BLaER1 (cell line): ENCODE data around the gene PSMA7.

Source experiments
- H3K27ac ChIP-seq: shearing (Covaris generic); formaldehyde crosslinking; 2 replicates; pipeline ENCODE4 v1.8.1; 2022
- H3K27me3 ChIP-seq: shearing (Covaris generic); formaldehyde crosslinking; 2 replicates; pipeline ENCODE4 v1.8.1; 2022
- H3K36me3 ChIP-seq: shearing (Covaris generic); formaldehyde crosslinking; 2 replicates; pipeline ENCODE4 v1.8.1; 2022
- H3K4me1 ChIP-seq: shearing (Covaris generic); formaldehyde crosslinking; 2 replicates; pipeline ENCODE4 v1.8.1; 2022
- H3K4me2 ChIP-seq: shearing (Covaris generic); formaldehyde crosslinking; 2 replicates; pipeline ENCODE4 v1.8.1; 2022
- H3K4me3 ChIP-seq: shearing (Covaris generic); formaldehyde crosslinking; 2 replicates; pipeline ENCODE4 v1.8.1; 2022
- H3K9ac ChIP-seq: shearing (Covaris generic); formaldehyde crosslinking; 2 replicates; pipeline ENCODE4 v1.8.1; 2022
- H3K9me3 ChIP-seq: shearing (Covaris generic); formaldehyde crosslinking; 2 replicates; pipeline ENCODE4 v1.8.1; 2022
- H4K20me1 ChIP-seq: shearing (Covaris generic); formaldehyde crosslinking; 2 replicates; pipeline ENCODE4 v1.8.1; 2022
- Cebpa-rat ChIP-seq: shearing (Covaris generic); IDR thresholded peaks from 2 replicates; pipeline ENCODE4 v1.8.1; 2022

PSMA7 gene

GRCh38 chr20:62132421-62132820, 10.8 kb downstream of the PSMA7 start:
- Histone ChIP-seq H3K36me3 (peaks cover 83% of the 10 kb centered on the region), H4K20me1 (peaks cover 61% of the 10 kb centered on the region), H3K4me3 (peak overlapping the region; percentile 59), H3K9me3 (no peaks in the 10 kb centered on the region), H3K27me3 (no peaks in the 10 kb centered on the region), H3K9ac (peak overlapping the region; percentile 75), H3K4me2 (peak overlapping the region; percentile 100), H3K27ac (peak overlapping the region; percentile 89), H3K4me1 (peaks cover 99% of the 10 kb centered on the region)
- no peak for TF ChIP-seq Cebpa-rat

GRCh38 chr20:62131560-62132320, 11.5 kb downstream of the PSMA7 start:
- no peaks in the 10 kb centered on the region for H3K9me3 ChIP-seq
- H3K4me1 ChIP-seq, result peaks cover 99% of the 10 kb centered on the region
- H3K4me3 ChIP-seq, result peak overlapping the region; percentile 59
- peaks cover 61% of the 10 kb centered on the region for H4K20me1 ChIP-seq
- TF ChIP-seq Cebpa-rat, result no peak
- peak overlapping the region; percentile 89 for H3K27ac ChIP-seq
- peaks cover 83% of the 10 kb centered on the region for H3K36me3 ChIP-seq
- no peaks in the 10 kb centered on the region for H3K27me3 ChIP-seq
- H3K4me2 ChIP-seq, result peak overlapping the region; percentile 100
- H3K9ac ChIP-seq, result peak overlapping the region; percentile 75; the same call in 1 of the 2 replicates

DNA sequence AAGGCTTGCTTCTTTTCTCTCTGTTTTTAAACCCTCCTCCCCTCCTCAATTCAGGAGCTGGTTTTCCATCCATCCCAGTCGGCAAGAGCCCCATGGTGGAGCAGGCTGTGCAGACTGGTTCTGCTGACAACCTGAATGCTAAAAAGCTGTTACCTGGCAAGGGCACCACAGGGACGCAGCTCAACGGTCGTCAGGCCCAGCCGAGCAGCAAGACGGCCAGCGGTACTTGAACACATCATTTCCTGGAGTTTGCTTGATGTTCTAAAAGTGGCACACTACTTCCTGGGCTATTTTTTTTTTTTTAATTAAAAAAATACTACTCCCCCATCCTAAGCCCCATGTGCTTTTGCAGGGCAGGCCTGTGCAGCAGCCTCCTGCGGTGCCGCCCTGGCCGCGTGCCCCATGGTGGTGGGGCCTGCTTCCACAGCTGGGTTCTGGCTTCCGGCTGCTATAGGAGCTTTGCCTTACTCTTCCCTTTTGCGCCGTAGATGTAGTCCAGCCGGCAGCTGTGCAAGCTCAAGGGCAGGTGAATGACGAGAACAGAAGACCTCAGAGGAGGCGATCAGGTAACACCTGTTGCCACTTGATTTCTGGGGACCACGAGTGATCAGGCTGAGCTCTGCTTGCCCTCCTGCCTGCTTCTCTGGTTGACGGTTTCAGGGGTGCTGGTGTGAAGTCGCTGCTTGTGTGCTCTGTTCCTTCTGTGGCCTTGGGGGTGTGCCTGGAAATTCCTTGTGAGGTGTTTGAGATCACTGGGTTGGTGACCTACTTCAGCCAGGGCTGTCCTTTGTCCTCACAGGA, 13.3 kb downstream of the PSMA7 start:
- Histone ChIP-seq H4K20me1 (peaks cover 61% of the 10 kb centered on the region), H3K27me3 (no peaks in the 10 kb centered on the region), H3K36me3 (peaks cover 83% of the 10 kb centered on the region), H3K4me2 (peak overlapping the region; percentile 100), H3K4me1 (peaks cover 100% of the 10 kb centered on the region), H3K9me3 (no peaks in the 10 kb centered on the region), H3K9ac (peak overlapping the region; percentile 75), H3K27ac (peak overlapping the region; percentile 89), H3K4me3 (peak overlapping the region; percentile 59)
- no peak for TF ChIP-seq Cebpa-rat

DNA sequence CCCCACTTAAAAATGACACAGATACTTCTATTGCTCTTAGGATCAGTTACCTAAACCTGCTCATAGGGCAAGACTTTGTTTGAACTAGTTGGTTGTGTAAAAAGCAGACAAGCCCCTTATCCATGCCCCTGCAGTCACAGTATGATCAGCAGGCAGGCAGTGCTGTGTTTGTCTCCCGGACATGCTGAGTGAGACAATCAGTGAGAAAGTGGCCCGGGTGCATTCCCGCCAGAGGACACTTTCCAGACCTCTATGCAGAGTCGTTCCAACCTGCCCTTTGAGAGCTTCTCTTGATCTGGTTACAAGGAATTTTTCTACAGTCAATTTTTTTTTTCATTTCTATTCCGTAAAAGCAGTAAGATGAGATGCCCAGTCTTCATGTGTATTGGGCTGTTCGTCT, 14.7 kb downstream of the PSMA7 start:
- no peak overlapping the region for H3K4me3 ChIP-seq
- peaks cover 80% of the 10 kb centered on the region for H3K36me3 ChIP-seq
- peaks cover 62% of the 10 kb centered on the region for H4K20me1 ChIP-seq
- no peaks in the 10 kb centered on the region for H3K27me3 ChIP-seq
- peak overlapping the region; percentile 89 for H3K27ac ChIP-seq
- TF ChIP-seq Cebpa-rat, result no peak
- H3K4me2 ChIP-seq, result peak overlapping the region; percentile 100
- peak overlapping the region; percentile 75 for H3K9ac ChIP-seq
- H3K4me1 ChIP-seq, result peaks cover 100% of the 10 kb centered on the region
- no peaks in the 10 kb centered on the region for H3K9me3 ChIP-seq

GRCh38 chr20:62127799-62128198, 15.4 kb downstream of the PSMA7 start:
- TF ChIP-seq Cebpa-rat, result no peak
- peak overlapping the region; percentile 89 for H3K27ac ChIP-seq
- H3K4me1 ChIP-seq, result peaks cover 96% of the 10 kb centered on the region
- H3K4me2 ChIP-seq, result peak overlapping the region; percentile 100
- peaks cover 62% of the 10 kb centered on the region for H4K20me1 ChIP-seq
- H3K36me3 ChIP-seq, result peaks cover 73% of the 10 kb centered on the region
- H3K9ac ChIP-seq, result peak overlapping the region; percentile 75
- H3K9me3 ChIP-seq, result no peaks in the 10 kb centered on the region
- H3K27me3 ChIP-seq, result no peaks in the 10 kb centered on the region
- no peak overlapping the region for H3K4me3 ChIP-seq

DNA sequence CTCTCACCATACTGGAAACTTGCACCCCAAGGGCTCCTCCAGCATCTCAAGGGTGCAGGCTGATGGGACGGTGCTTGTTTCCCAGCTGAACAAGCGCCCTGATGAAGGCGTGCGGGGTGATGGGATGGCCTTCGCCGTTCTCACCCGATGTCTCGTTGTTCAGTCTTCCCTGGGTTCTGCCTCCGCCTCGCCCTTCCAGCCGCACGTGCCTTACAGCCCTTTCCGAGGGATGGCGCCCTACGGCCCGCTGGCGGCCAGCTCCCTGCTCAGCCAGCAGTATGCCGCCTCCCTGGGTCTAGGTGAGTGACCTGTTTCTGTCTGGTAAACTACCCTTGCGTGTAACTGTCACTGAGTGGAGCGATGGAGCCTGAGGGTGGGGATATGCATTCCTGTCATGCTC, 17.1 kb downstream of the PSMA7 start:
- H3K27me3 ChIP-seq, result no peaks in the 10 kb centered on the region
- H3K4me1 ChIP-seq, result peaks cover 82% of the 10 kb centered on the region
- no peaks in the 10 kb centered on the region for H3K9me3 ChIP-seq
- H3K36me3 ChIP-seq, result peaks cover 56% of the 10 kb centered on the region
- peak overlapping the region; percentile 100; the same call in 1 of the 2 replicates for H3K4me2 ChIP-seq
- H3K4me3 ChIP-seq, result no peak overlapping the region
- no peak overlapping the region for H3K9ac ChIP-seq
- H3K27ac ChIP-seq, result 0 out of 2 replicates have a peak overlapping the region, but pooled peaks have one; percentile 89
- no peak for TF ChIP-seq Cebpa-rat
- peaks cover 53% of the 10 kb centered on the region for H4K20me1 ChIP-seq

DNA sequence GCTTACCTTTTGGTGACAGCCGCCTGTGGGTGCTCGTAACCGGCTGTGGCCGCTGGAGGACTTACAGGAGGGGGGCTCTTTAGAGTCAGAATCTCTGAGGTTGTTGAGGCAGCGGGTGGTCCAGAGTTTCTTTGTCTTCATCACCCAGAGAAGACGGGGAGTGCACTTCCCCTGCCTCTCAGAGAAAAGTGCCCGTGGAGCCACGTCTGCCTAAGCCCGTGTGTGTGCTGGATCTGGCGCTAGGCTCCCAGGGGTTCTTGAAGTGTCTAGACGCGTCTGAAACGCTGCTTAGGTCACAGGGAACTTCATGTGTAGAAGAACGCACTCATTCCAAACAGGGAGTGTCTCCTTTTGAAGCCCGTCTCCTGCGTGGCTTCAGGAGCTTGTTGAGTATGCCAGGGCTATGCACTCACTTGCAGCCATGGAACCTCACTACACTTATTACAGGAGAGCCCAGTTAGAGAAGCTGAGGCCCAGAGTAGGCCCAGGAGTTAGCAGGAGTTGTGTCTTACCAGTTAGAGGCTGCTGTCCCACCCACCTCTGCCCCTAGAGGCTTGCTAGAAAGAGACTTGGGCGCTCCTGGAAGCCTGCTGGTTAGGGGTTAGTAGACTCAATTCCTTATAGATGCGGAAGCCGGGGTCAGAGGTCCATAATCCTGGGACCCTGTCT, 19.6 kb downstream of the PSMA7 start:
- H3K27ac ChIP-seq, result peak overlapping the region; percentile 94

DNA sequence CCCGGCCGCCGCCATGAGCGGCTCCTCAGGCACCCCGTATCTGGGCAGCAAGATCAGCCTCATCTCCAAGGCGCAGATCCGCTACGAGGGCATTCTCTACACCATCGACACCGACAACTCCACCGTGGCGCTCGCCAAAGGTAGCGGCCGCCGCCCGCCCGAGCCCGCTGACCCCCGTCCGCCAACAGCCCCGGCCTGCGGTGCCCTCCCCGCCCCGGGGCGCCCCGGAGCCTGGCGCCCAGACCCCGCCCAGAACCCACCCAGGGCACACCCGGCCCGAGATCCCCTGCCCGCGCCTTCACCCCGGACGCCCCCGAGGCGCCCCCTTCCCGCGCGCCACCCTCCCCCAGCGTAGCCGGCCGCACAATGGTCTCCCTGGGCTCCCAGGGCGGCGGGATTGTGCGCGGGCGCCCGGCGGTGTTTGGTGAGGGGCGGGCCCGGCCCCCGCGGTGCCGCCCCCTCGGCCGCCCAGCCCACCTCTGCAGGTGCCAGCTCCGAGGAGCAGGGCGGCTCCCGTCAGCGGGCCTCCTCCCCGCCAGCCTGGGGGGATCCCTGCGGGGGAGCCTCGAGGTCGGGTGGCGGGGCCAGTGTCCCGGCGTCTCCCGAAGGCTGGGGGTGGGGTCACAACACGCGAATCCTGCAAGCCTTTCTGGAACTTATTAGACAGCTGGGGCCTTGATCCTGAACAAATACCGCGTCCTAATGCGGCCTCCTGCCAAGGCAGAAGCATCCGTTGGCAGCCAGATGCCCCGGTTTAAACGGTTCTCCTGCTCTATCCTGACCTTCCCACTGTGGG, 20.3 kb downstream of the PSMA7 start:
- peaks cover 82% of the 10 kb centered on the region for H3K4me1 ChIP-seq
- H3K9ac ChIP-seq, result peak overlapping the region; percentile 95
- H3K9me3 ChIP-seq, result no peaks in the 10 kb centered on the region
- H4K20me1 ChIP-seq, result peaks cover 50% of the 10 kb centered on the region
- H3K27me3 ChIP-seq, result no peaks in the 10 kb centered on the region
- H3K27ac ChIP-seq, result peak overlapping the region; percentile 94
- H3K4me2 ChIP-seq, result peak overlapping the region; percentile 99
- peaks cover 37% of the 10 kb centered on the region for H3K36me3 ChIP-seq
- TF ChIP-seq Cebpa-rat, result no peak
- peak overlapping the region; percentile 94 for H3K4me3 ChIP-seq

More for the DNA sequence above, 19.6 kb downstream of the PSMA7 start:
- Histone ChIP-seq H3K9me3 (no peaks in the 10 kb centered on the region), H3K4me1 (peaks cover 82% of the 10 kb centered on the region), H3K36me3 (peaks cover 44% of the 10 kb centered on the region), H3K9ac (peak overlapping the region; percentile 95), H4K20me1 (peaks cover 53% of the 10 kb centered on the region), H3K4me2 (peak overlapping the region; percentile 99), H3K27me3 (no peaks in the 10 kb centered on the region), H3K4me3 (peak overlapping the region; percentile 94)
- no peak for TF ChIP-seq Cebpa-rat
